Osteocyte (in vitro differentiated cells): ENCODE results near the gene SPARCL1. TPM values are rescaled to one million over a fixed set of nuclear protein-coding genes. Genes with fewer than 3 reads are reported as not detected.

Experiments
- DNase-seq: peaks from one replicate; pipeline ENCODE4 v3.0.0; 2021; ENCODE audit warnings: mixed read lengths; ENCODE audit not compliant: unreplicated experiment; ENCODE audit errors: extremely low spot score
- H3K27ac Mint-ChIP-seq: one replicate; pipeline ENCODE4 v1.8.0; 2021; ENCODE audit warnings: mild to moderate bottlenecking, mixed read lengths; ENCODE audit not compliant: unreplicated experiment
- H3K27me3 Mint-ChIP-seq: one replicate; pipeline ENCODE4 v1.8.0; 2021; ENCODE audit warnings: mixed read lengths; ENCODE audit not compliant: unreplicated experiment
- H3K36me3 Mint-ChIP-seq: one replicate; pipeline ENCODE4 v1.8.0; 2021; ENCODE audit warnings: mixed read lengths; ENCODE audit not compliant: unreplicated experiment
- H3K4me1 Mint-ChIP-seq: one replicate; pipeline ENCODE4 v1.8.0; 2021; ENCODE audit warnings: mixed read lengths; ENCODE audit not compliant: unreplicated experiment
- H3K4me3 Mint-ChIP-seq: one replicate; pipeline ENCODE4 v1.8.0; 2021; ENCODE audit warnings: mild to moderate bottlenecking, moderate library complexity, mixed read lengths; ENCODE audit not compliant: unreplicated experiment
- H3K9me3 Mint-ChIP-seq: one replicate; pipeline ENCODE4 v1.8.0; 2021; ENCODE audit warnings: mixed read lengths; ENCODE audit not compliant: unreplicated experiment
- total RNA-seq: library from RNA; stranded (reverse); gene quantifications from 2 replicates; pipeline ENCODE4 v1.2.1, GENCODE V29; 2021
- TF ChIP-seq, protein P1 (sequence below): fragments of 200-600 bp; sonication (generic); IDR thresholded peaks from 2 replicates; pipeline ENCODE4 v1.5.0; 2021; ENCODE audit warnings: antibody characterized with exemption, mild to moderate bottlenecking, moderate library complexity

SPARCL1 gene
- total RNA-seq, 1 donor from 2014 or later = 4.0 TPM

GRCh38 chr4:87433342-87433741 lies 95.8 kb downstream of the SPARCL1 start:
- Mint-ChIP-seq H3K36me3 (peaks cover 13% of the 10 kb centered on the region), H3K4me1 (peaks cover 2% of the 10 kb centered on the region), H3K27me3 (no peaks in the 10 kb centered on the region), H3K9me3 (no peaks in the 10 kb centered on the region), H3K27ac (no peak overlapping the region), H3K4me3 (no peak overlapping the region)
- DNase-seq = no peak
- TF ChIP-seq, protein P1, sequence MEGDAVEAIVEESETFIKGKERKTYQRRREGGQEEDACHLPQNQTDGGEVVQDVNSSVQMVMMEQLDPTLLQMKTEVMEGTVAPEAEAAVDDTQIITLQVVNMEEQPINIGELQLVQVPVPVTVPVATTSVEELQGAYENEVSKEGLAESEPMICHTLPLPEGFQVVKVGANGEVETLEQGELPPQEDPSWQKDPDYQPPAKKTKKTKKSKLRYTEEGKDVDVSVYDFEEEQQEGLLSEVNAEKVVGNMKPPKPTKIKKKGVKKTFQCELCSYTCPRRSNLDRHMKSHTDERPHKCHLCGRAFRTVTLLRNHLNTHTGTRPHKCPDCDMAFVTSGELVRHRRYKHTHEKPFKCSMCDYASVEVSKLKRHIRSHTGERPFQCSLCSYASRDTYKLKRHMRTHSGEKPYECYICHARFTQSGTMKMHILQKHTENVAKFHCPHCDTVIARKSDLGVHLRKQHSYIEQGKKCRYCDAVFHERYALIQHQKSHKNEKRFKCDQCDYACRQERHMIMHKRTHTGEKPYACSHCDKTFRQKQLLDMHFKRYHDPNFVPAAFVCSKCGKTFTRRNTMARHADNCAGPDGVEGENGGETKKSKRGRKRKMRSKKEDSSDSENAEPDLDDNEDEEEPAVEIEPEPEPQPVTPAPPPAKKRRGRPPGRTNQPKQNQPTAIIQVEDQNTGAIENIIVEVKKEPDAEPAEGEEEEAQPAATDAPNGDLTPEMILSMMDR = no peak

DNA sequence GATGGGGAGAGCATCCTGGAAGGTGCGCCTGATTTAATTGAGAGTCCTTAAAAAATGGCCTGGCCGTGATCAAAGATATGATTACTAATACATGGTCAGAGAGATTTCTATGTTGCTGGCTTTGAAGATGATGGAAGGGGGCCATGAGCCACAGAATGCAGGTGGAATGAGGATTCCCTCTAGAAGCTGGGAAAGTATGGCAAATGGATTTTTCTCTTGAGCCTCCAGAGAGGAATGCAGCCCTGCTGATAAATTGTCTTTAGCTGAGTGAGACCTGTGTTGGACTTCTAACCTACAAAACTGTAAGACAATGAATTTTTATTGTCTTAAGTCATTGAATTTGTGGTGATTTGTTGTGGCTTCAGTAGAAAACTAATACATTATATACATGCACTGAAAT lies 99.1 kb downstream of the SPARCL1 start:
- no peaks in the 10 kb centered on the region for H3K9me3 Mint-ChIP-seq
- peaks cover 2% of the 10 kb centered on the region for H3K4me1 Mint-ChIP-seq
- H3K27ac Mint-ChIP-seq = no peak overlapping the region
- no peaks in the 10 kb centered on the region for H3K36me3 Mint-ChIP-seq
- TF ChIP-seq, protein P1 = no peak
- no peak overlapping the region for H3K4me3 Mint-ChIP-seq
- no peak for DNase-seq
- no peaks in the 10 kb centered on the region for H3K27me3 Mint-ChIP-seq

- Mint-ChIP-seq H3K27me3 (no peaks in the 10 kb centered on the region), H3K36me3 (no peaks in the 10 kb centered on the region), H3K4me3 (no peak overlapping the region), H3K4me1 (peaks cover 8% of the 10 kb centered on the region), H3K9me3 (no peaks in the 10 kb centered on the region), H3K27ac (no peak overlapping the region)
- DNase-seq = no peak
- TF ChIP-seq, protein P1 = no peak
Measured at GRCh38 chr4:87428979-87429378, 100.2 kb downstream of the SPARCL1 start.

DNA sequence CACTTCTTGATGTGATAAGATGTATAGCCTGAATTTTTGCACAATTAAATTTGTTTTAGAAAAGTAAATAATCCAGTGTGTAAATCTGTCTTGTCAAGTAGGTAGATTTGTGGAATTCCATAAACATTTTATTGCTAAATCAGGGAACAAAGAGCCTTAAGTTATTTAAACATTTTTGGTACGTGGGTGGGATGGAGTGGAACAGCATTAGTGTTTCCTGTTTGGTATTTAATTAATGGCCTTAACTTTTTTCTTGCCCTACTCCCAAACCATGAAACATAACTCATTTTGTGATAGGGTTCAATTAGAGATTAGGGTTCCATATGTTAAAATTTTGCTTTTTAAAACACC lies 101.7 kb downstream of the SPARCL1 start:
- peaks cover 15% of the 10 kb centered on the region for H3K4me1 Mint-ChIP-seq
- TF ChIP-seq, protein P1 = no peak
- no peaks in the 10 kb centered on the region for H3K36me3 Mint-ChIP-seq
- no peaks in the 10 kb centered on the region for H3K9me3 Mint-ChIP-seq
- no peak overlapping the region for H3K4me3 Mint-ChIP-seq
- H3K27ac Mint-ChIP-seq = no peak overlapping the region
- no peaks in the 10 kb centered on the region for H3K27me3 Mint-ChIP-seq
- no peak for DNase-seq

DNA sequence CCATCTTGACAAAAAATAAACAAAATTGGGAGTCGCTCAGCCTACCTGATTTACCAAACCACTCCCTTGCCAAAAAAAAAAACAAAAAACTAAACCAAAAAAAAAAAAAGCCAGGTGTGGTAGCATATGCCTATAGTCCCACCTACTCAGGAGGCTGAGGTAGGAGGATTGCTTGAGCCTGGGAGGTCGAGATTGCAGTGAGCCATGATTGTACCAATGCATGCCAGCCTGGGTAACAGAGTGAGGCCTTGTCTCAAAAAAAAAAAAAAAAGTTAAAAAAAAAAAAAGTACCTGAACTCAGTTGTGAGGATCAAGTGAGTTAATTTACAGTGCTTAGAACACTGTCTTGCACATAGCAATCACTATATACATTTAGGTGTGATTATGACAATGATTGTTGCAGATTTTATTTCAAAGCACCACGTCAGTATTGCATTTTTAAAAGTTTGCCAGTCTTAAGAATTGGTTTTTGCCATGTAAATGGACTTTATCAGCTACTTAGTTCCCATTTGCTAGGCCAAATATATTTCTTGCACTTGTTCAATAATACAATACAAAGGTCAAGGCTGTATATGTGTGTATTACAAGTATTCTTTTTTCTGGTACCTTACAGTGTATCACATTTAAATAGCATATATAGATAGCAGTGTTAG lies 102.2 kb downstream of the SPARCL1 start:
- H3K36me3 Mint-ChIP-seq = no peaks in the 10 kb centered on the region

More for the DNA sequence above, 102.2 kb downstream of the SPARCL1 start:
- no peak overlapping the region for H3K4me3 Mint-ChIP-seq
- DNase-seq = no peak
- H3K27ac Mint-ChIP-seq = no peak overlapping the region
- H3K27me3 Mint-ChIP-seq = no peaks in the 10 kb centered on the region
- peaks cover 18% of the 10 kb centered on the region for H3K4me1 Mint-ChIP-seq
- TF ChIP-seq, protein P1 = no peak
- H3K9me3 Mint-ChIP-seq = no peaks in the 10 kb centered on the region
